K562 (cell line): ENCODE results near the gene TRDMT1. TPM values are rescaled to one million over a fixed set of nuclear protein-coding genes. Genes with fewer than 3 reads are reported as not detected.

Source experiments
- BRD9 ChIP-seq: fragments of 450-650 bp; IDR thresholded peaks from 2 replicates; pipeline ENCODE4 v1.6.1; 2018; ENCODE audit warnings: low read depth; ENCODE audit not compliant: partially characterized antibody
- FOXJ2 ChIP-seq: fragments of 200-800 bp; sonication (Bioruptor generic); IDR thresholded peaks from 2 replicates; pipeline ENCODE4 v1.6.1; 2016; ENCODE audit warnings: missing genetic modification characterization, missing compliant biosample characterization
- MCM7 ChIP-seq, 2 experiments: fragments of 450-650 bp; IDR thresholded peaks; 2 replicates each; pipeline ENCODE4 v1.6.1; 2016 to 2018
- RAD21 ChIP-seq, 2 experiments: fragments of 250-450 bp in 1 of 2; fragments of 450-650 bp in 1 of 2; sonication (Bioruptor Pico) in 1 of 2; formaldehyde crosslinking in 1 of 2; IDR thresholded peaks in 1 of 2; conservative IDR thresholded peaks in 1 of 2; 2 replicates each; pipeline versions ENCODE4 v1.4.0 to v1.8.0; 2020 to 2022; ENCODE audit warnings: mild to moderate bottlenecking in 2 of 2, moderate library complexity in 1 of 2
- SAP30 ChIP-seq: fragments of 200-600 bp; sonication (generic); IDR thresholded peaks from 2 replicates; pipeline ENCODE4 v1.6.1; 2012; ENCODE audit warnings: borderline replicate concordance, low read depth, mild to moderate bottlenecking, moderate library complexity, low read length, control low read depth, inconsistent platforms; ENCODE audit not compliant: insufficient read depth, poor library complexity, severe bottlenecking
- SIX5 ChIP-seq, 2 experiments: IDR thresholded peaks; 2 replicates each; pipeline ENCODE4 v1.6.1; 2011; ENCODE audit warnings: low read length in 2 of 2, borderline replicate concordance in 1 of 2, low read depth in 1 of 2, mild to moderate bottlenecking in 1 of 2, moderate library complexity in 1 of 2; ENCODE audit not compliant: insufficient read depth in 1 of 2
- SREBF2 ChIP-seq: sonication (generic); formaldehyde crosslinking; IDR thresholded peaks from 2 replicates; pipeline ENCODE4 v1.4.0; 2020; ENCODE audit warnings: mild to moderate bottlenecking, missing genetic modification reagents
- SUPT5H ChIP-seq: fragments of 450-650 bp; IDR thresholded peaks from 2 replicates; pipeline ENCODE4 v1.6.1; 2016
- TGIF2 ChIP-seq: sonication (generic); formaldehyde crosslinking; IDR thresholded peaks from 2 replicates; pipeline ENCODE4 v1.8.1; 2022; ENCODE audit warnings: mild to moderate bottlenecking, missing genetic modification reagents, moderate library complexity
- U2AF1 ChIP-seq: fragments of 200-400 bp; formaldehyde crosslinking; optimal IDR thresholded peaks from 2 replicates; pipeline ENCODE3; 2017; ENCODE audit warnings: mild to moderate bottlenecking, low read depth, low read length, moderate library complexity
- ZBTB7A ChIP-seq: IDR thresholded peaks from 2 replicates; pipeline ENCODE4 v1.6.1; 2011; ENCODE audit warnings: low read depth, mild to moderate bottlenecking, low read length, moderate library complexity, borderline replicate concordance; ENCODE audit not compliant: control insufficient read depth
- ZNF124 ChIP-seq: sonication (generic); formaldehyde crosslinking; IDR thresholded peaks from 2 replicates; pipeline ENCODE4 v1.8.1; 2022; ENCODE audit warnings: missing genetic modification reagents
- ZNF143 ChIP-seq: sonication (generic); formaldehyde crosslinking; IDR thresholded peaks from 2 replicates; pipeline ENCODE4 v1.9.0; 2022; ENCODE audit warnings: mild to moderate bottlenecking, missing genetic modification reagents
- ZNF586 ChIP-seq: fragments of 450-650 bp; formaldehyde crosslinking; conservative IDR thresholded peaks from 2 replicates; pipeline ENCODE4 v1.4.0; 2020; ENCODE audit warnings: mild to moderate bottlenecking, moderate library complexity
- ZNF668 ChIP-seq: fragments of 250-450 bp; sonication (Bioruptor Pico); IDR thresholded peaks from 2 replicates; pipeline ENCODE4 v1.8.0; 2022; ENCODE audit warnings: mild to moderate bottlenecking, inconsistent platforms
- ZNF696 ChIP-seq: fragments of 250-450 bp; sonication (Bioruptor Pico); conservative IDR thresholded peaks from 2 replicates; pipeline ENCODE4 v1.4.0; 2020; ENCODE audit warnings: mild to moderate bottlenecking, moderate library complexity
- polyA plus RNA-seq, 8 experiments: library from polyadenylated mRNA; depleted of rRNA in 4 of 8; stranded (reverse) in 5 of 8; unstranded in 3 of 8; fragments of >200 nt; fragmentation: Nextera tagmentation in 2 of 8; fragmentation: Illumina TruSeq in 1 of 8; extraction: Ambion mirVana in 2 of 8; extraction: Trizol in 1 of 8; gene quantifications; 2 replicates each; pipeline versions ENCODE4 v1.2.1 to v1.2.3, GENCODE V29; 2011 to 2014; ENCODE audit warnings: inconsistent platforms in 1 of 8, missing spikeins in 1 of 8
- total RNA-seq, 7 experiments: library from RNA; depleted of rRNA in 6 of 7; stranded (reverse); fragments of >200 nt in 6 of 7; fragmentation: Illumina TruSeq in 2 of 7; extraction: Trizol in 2 of 7; gene quantifications; 2 replicates each; pipeline versions ENCODE4 v1.2.1 to v1.2.3, GENCODE V29; 2011 to 2021; ENCODE audit warnings: low replicate concordance in 1 of 7
- TF ChIP-seq, protein P1 (sequence below), 2 experiments: fragments of 450-650 bp; IDR thresholded peaks; 2 replicates each; pipeline ENCODE4 v1.6.1; 2018; ENCODE audit warnings: mild to moderate bottlenecking in 2 of 2, low read depth in 1 of 2; ENCODE audit not compliant: partially characterized antibody in 2 of 2
- TF ChIP-seq, protein P2 (sequence below): sonication (generic); formaldehyde crosslinking; IDR thresholded peaks from 2 replicates; pipeline ENCODE4 v1.8.1; 2023; ENCODE audit warnings: mild to moderate bottlenecking, missing genetic modification reagents, moderate library complexity
- TF ChIP-seq, protein P3 (sequence below): fragments of 450-650 bp; formaldehyde crosslinking; IDR thresholded peaks from 2 replicates; pipeline ENCODE4 v1.4.0; 2020; ENCODE audit warnings: mild to moderate bottlenecking, moderate library complexity

Gene TRDMT1
- total and polyA plus RNA-seq, 9 of the 15 experiments (the other 6 are each of a cell fraction or from before 2014, with no cell fraction given) = 5.4 to 12.6 (median 9.3) TPM

DNA sequence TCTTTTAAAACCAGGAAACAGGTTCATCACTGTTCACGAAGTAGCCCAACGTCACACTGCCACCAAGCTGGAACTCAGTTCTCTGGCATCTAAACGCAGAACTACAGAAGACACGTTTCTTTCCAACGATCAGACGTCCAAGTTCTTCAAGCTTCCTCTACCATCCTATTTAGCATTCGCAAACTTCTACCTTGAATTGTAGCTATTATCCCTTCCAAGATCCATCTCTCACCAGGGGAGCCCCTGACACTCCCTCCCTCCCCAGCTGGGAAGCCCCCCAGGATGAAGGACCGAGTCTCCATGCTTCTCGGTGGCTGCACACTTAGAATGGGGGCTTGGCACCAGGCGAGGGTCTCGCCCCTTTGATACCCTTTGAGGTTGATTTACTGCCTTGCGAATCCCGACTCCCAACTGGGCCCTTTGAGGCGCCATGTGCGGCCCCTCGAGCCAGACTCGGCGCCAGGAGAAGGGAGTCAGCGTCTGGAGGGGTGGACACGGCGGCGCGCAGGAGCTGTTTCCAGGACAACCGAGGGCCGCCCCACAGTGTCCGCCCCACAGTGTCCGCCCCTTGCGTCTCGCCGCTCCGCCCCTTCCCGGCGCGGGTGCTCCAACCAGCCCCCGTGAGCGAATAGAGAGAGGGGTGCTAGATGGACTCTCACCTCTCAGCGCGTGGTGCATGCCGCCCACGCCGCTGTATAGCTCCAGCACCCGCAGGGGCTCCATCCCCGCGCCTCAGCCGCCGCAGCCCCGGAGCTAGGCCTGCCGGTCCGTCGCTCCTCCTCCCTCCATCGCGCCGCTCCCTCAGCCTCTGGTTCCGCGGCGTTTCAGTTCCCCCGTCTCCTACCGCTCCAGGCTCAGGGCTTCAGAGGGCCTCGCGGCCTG lies at the start of gene TRDMT1 (continued):
- peak; percentile 77 for TF ChIP-seq SAP30
- TF ChIP-seq ZNF124 (CRISPR knock-in tag) = no peak
- no peak for TF ChIP-seq ZNF143 (CRISPR knock-in tag)
- no peak for TF ChIP-seq SREBF2 (CRISPR knock-in tag)
- TF ChIP-seq, protein P1, sequence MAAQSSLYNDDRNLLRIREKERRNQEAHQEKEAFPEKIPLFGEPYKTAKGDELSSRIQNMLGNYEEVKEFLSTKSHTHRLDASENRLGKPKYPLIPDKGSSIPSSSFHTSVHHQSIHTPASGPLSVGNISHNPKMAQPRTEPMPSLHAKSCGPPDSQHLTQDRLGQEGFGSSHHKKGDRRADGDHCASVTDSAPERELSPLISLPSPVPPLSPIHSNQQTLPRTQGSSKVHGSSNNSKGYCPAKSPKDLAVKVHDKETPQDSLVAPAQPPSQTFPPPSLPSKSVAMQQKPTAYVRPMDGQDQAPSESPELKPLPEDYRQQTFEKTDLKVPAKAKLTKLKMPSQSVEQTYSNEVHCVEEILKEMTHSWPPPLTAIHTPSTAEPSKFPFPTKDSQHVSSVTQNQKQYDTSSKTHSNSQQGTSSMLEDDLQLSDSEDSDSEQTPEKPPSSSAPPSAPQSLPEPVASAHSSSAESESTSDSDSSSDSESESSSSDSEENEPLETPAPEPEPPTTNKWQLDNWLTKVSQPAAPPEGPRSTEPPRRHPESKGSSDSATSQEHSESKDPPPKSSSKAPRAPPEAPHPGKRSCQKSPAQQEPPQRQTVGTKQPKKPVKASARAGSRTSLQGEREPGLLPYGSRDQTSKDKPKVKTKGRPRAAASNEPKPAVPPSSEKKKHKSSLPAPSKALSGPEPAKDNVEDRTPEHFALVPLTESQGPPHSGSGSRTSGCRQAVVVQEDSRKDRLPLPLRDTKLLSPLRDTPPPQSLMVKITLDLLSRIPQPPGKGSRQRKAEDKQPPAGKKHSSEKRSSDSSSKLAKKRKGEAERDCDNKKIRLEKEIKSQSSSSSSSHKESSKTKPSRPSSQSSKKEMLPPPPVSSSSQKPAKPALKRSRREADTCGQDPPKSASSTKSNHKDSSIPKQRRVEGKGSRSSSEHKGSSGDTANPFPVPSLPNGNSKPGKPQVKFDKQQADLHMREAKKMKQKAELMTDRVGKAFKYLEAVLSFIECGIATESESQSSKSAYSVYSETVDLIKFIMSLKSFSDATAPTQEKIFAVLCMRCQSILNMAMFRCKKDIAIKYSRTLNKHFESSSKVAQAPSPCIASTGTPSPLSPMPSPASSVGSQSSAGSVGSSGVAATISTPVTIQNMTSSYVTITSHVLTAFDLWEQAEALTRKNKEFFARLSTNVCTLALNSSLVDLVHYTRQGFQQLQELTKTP (IDR thresholded peaks at IDR 0.05; ENCODE audit: low read depth in 1 of 2, partially characterized antibody in 2 of 2) = peak; percentile 27 to 55
- TF ChIP-seq ZBTB7A = peak; percentile 63; the same call in 1 of the 2 replicates
- no peak for TF ChIP-seq ZNF668 (CRISPR knock-in tag)
- peak; percentile 17 to 53; a peak in 3 of 4 replicates for TF ChIP-seq RAD21 (CRISPR knock-in tag; conservative IDR thresholded peaks at IDR 0.05 in 1 of 2, IDR thresholded peaks at IDR 0.05 in 1 of 2)
- peak; percentile 52 to 53; a peak in 3 of 4 replicates for TF ChIP-seq SIX5 (IDR thresholded peaks at IDR 0.05; ENCODE audit: borderline replicate concordance in 1 of 2, insufficient read depth in 1 of 2, low read depth in 1 of 2, low read length in 2 of 2)
- TF ChIP-seq SUPT5H = peak; percentile 72
- peak; percentile 19 for TF ChIP-seq BRD9
- TF ChIP-seq TGIF2 (CRISPR knock-in tag) = peak; percentile 57; the same call in 1 of the 2 replicates
- TF ChIP-seq, protein P2, sequence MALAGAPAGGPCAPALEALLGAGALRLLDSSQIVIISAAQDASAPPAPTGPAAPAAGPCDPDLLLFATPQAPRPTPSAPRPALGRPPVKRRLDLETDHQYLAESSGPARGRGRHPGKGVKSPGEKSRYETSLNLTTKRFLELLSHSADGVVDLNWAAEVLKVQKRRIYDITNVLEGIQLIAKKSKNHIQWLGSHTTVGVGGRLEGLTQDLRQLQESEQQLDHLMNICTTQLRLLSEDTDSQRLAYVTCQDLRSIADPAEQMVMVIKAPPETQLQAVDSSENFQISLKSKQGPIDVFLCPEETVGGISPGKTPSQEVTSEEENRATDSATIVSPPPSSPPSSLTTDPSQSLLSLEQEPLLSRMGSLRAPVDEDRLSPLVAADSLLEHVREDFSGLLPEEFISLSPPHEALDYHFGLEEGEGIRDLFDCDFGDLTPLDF = no peak
- TF ChIP-seq ZNF586 (CRISPR knock-in tag) = no peak
- no peak for TF ChIP-seq ZNF696 (CRISPR knock-in tag)
- TF ChIP-seq, protein P3, sequence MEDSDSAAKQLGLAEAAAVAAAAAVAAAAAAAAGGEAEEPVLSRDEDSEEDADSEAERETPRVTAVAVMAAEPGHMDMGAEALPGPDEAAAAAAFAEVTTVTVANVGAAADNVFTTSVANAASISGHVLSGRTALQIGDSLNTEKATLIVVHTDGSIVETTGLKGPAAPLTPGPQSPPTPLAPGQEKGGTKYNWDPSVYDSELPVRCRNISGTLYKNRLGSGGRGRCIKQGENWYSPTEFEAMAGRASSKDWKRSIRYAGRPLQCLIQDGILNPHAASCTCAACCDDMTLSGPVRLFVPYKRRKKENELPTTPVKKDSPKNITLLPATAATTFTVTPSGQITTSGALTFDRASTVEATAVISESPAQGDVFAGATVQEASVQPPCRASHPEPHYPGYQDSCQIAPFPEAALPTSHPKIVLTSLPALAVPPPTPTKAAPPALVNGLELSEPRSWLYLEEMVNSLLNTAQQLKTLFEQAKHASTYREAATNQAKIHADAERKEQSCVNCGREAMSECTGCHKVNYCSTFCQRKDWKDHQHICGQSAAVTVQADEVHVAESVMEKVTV = no peak; the same call in 1 of the 2 replicates
- TF ChIP-seq FOXJ2 (tag) = peak; percentile 92
- peak; percentile 78 for TF ChIP-seq U2AF1
- no peak for TF ChIP-seq MCM7 (IDR thresholded peaks at IDR 0.05)
